HG02870 (cell line): ENCODE results near the gene IPCEF1.

Experiments
- ATAC-seq: cut with Tn5 transposase; IDR thresholded peaks from one replicate; pipeline ENCODE4 v1.9.1; 2021; ENCODE audit warnings: mild to moderate bottlenecking, moderate library complexity; ENCODE audit not compliant: unreplicated experiment

IPCEF1 gene

GRCh38 chr6:154298297-154298696 is 58.3 kb downstream of the IPCEF1 start:
- peak; percentile 30 for ATAC-seq

DNA sequence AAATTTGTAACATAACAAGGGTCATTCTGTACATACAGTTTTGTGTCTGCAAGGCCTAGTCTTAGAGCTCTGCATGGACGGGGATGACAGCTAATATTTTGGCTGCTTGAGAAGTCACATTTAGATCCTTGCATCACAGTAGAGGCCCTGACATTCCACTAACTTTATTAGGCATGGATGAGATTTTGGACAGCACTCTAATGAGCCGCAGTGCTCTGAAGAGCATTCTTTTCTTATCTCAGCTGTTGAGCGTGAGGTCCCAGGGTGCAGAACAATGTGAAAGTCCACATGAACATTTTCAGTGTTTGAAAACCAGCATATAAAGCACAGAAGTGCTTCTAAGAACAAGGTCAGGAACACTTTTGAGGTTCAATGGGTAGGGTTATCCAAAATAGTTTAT is 58.9 kb downstream of the IPCEF1 start:
- no peak for ATAC-seq

GRCh38 chr6:154297210-154297609 is 59.4 kb downstream of the IPCEF1 start:
- ATAC-seq, result no peak

DNA sequence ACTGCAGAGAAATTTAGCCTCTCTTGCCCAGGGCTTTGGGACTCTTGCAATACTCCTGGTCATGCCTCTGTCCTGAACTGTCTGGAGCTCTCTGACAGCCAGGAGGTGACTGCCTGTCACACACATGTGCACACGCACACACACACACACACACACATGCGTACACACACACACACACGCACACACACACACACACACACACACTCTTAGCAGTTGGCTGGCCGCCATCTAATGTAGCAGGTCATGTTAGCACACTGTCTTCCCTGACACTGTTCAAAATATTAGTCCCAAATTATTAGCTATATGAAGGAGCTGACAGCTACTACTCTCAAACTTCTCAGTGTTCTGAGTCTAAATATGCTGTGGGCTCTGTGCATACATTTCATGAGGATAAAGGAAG is 60.9 kb downstream of the IPCEF1 start:
- ATAC-seq, result no peak

GRCh38 chr6:154292855-154293519 is 63.6 kb downstream of the IPCEF1 start:
- ATAC-seq, result no peak

GRCh38 chr6:154292066-154292465 is 64.5 kb downstream of the IPCEF1 start:
- ATAC-seq, result no peak

DNA sequence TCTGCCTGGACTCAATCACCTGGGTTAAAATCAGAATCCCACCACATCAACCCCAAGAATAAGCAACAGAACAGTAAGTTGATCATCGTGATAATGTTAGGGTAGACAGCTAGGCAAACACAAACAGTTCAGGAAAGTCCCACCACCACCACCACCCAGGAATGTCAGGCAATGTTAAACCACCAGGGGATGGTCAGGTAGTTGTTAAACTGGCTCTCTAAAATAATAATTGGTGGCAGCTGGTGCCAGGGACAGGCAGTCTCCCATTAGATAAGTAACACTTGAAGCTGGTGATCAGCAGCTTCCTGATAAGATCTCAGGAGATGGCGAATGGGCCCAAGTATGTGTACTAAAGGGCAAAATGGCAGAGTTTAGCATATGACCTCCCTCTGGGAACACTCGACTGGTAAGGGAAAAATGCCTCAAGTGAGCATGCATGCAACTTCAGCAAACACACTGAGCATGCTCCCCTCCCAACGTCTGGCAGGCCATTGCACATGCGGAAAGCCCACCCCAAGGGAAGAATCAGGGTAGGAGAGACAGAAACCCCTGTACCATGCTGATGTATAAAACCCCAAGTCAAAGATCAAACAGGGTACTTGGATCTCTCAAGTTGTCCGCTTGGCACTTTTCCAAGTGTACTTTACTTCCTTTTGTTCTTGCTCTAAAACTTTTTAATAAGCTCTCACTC is 66.6 kb downstream of the IPCEF1 start:
- ATAC-seq, result no peak

GRCh38 chr6:154285826-154286225 is 70.8 kb downstream of the IPCEF1 start:
- no peak for ATAC-seq

DNA sequence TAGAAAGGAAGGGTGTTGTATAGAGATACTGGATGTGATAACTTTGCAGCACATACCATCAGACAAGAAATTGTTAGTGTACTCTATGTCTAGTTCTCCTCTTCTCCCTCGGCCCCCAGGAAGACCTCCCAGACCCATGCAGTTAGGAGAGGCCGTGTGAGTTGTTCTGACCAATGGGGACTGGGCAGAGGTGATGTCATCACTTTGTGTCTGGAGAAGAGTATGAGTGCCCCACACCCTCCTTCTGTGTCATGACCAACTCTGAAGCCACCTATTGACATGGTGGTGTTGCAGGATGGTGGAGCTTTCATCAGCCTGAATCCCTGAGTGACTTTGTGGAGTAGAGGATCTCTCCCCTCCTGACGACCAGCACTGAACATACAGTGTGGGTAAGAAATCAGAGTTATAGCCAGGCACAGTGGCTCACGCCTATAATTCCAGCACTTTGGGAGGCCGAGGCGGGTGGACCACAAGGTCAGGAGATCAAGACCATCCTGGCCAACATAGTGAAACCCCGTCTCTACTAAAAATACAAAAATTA is 72.2 kb downstream of the IPCEF1 start:
- no peak for ATAC-seq

GRCh38 chr6:154280521-154280920 is 76.1 kb downstream of the IPCEF1 start:
- no peak for ATAC-seq

DNA sequence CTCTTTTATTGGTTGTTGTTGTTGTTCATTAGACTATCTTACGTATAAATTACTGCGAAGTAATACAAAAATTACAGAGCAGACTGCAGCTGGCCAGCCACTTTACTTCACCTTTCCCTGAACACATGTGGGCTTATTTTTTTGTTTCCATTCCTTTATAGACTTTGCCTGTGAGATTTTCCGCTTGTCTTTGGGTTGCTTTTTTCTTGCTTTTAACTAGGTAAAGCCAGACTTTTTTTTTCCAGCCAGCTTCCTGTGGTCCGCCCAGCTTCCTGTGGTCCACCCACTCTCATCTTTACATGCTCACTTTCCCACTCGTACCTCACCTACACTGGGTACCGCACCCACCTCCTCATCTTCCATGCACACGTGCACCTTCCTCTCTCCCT is 79.0 kb downstream of the IPCEF1 start:
- no peak for ATAC-seq

DNA sequence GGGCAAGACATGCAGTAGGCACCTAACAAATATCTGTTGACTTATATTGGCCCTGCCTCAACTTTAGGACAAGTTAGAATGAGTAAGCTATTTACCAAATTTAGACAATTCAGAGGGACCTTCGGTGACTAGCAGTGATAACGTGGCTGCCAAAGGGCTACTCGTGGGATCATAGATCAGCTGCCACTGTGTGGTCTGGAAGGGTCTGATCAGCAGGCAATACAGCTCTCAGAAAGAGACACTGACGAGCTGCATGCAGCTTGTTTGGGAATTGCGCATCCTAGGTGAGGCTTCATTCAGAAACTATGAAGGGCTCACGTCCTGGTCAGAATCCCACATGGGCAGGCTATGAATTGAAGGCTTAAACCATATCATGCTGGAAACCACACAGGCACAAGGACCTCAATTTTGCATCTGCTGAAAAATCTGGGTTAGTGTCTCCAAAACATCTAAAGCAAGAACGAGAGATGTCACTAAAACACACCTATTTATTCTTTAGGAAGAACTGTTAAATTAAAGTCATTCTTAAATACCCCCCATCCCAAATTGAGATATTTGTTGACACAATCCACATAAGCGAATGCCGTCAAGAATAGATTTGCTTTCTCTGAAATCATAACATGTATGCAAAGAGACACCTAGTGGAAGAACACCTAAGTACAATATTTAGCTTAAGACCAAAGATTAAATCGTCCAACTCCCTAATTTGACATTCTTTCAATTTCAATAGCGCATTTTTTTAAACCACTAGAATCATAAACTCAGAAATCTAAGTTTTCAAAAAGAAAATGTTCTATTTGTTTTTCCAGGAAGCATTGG is 79.6 kb downstream of the IPCEF1 start:
- peak; percentile 80 for ATAC-seq

GRCh38 chr6:154274168-154274567 is 82.4 kb downstream of the IPCEF1 start:
- no peak for ATAC-seq

DNA sequence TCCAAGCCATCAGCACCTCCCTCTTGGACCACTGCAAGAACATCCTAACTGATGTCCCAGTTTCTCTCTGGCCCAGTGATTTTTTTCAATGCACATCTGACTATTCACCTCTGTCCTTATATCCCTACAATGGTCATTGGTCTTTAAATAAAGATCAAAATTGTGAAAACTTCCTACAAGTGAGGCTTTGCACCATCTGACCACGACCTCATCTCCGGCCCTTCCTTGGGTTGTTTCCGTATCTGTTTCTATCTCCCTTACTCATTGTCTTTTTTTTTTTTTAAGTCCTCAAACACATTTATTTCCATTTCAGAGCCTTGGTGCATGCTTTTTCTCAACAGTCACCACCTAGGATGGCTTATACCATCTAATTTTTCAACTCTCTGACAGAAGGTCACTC is 88.1 kb downstream of the IPCEF1 start:
- ATAC-seq, result no peak

DNA sequence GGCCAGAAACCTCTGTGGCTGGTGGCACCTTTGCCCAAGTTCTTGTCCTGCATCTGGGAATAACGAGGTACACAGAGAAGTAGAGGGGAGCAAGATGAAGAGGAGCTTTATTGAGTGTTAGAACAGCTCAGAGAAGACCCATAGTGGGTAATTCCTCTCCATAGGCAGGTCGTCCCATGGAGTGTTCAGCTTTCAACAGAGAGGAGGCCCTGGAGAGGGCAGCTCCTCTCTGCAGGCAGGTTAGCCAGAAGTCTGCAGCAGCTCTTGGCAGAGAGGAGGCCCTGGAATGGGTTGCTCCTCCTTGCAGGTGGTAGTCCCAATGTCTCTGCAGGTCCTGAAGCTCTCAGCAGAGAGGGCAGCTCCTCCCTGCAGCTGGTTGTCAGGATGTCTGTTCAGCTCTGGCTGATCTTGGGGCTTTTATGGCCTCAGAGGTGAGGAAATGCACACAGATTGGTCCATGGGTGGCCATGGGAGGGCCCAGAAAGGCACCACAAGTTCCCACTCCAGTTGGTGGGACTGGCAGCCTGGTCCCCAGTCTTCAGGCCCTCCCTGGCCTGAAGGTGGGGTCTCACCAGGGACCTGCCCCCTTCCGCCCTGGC is 89.0 kb downstream of the IPCEF1 start:
- no peak for ATAC-seq

GRCh38 chr6:154266560-154267099 is 90.0 kb downstream of the IPCEF1 start:
- no peak for ATAC-seq

- ATAC-seq, result no peak
Measured at GRCh38 chr6:154261688-154262397, 94.8 kb downstream of the IPCEF1 start.

DNA sequence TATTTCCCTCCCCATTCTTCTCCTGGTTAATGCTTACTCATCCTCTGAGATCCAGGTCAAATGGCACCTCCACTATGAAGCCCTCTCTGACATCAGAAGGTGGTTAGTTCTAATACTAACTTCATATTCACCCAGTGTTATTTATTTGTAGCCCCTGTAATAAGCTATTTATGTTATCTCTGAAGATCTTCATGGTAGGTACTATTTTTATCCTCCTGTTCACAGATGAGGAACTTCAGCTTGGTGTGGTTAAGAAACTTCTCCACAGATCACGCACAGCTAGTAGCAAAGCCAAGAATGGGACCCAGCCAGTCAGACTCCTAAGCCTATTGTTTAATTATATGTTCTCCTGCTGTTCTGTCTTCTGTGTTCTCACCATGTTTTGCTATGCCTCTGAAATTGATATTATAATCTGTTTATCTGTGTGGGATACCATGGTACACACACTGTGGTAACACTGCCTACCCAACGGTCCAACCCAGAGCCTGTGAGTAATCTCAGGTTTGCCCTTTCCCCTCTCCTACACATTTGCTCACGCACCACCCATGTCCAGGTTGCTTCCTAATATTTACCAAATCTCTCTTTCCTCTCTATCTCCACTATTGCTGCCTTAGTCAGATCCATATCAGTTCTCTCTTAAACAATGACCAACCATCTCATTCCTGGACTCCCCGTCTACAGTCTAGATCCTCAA is 98.4 kb downstream of the IPCEF1 start:
- ATAC-seq, result peak; percentile 82

DNA sequence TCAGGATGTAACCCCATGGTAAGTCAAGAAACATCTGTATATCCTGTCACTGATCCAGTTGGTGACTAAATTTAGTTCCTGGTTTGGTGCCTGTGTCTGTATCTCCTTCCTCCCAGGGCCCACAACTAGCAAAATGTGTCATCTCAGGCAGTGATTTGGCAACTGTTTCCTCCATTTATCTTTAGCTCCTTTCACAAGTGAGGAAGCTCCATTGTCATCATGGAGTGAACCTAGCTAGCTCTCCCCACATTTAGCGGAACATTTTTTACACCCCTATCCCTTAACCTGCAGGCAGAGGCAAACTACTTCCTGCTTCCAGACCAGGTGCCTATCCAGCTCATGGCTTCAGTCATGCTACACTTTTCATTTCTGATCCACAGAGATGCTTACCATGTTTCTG is 99.5 kb downstream of the IPCEF1 start:
- no peak for ATAC-seq

DNA sequence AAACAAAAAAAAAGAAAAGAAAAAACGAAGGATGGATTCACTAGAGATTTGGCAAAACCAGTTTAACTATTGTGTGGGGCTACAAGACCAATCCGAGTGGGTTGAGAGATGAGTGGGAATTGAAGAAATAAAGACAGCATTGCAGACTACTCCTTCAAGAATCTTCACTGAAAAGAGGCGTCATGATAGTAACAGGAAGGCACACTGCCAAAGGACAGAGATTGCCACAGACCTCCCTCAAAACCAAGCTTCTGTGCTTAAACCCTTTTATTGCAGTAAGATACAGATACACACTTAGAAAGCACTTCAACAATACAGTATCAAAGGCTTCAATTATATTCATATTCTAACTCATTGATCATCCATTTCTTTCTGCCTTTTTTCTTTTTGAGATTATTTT is 103.9 kb downstream of the IPCEF1 start:
- ATAC-seq, result no peak
